ENCODE measurements around the gene MMP8.

DNA sequence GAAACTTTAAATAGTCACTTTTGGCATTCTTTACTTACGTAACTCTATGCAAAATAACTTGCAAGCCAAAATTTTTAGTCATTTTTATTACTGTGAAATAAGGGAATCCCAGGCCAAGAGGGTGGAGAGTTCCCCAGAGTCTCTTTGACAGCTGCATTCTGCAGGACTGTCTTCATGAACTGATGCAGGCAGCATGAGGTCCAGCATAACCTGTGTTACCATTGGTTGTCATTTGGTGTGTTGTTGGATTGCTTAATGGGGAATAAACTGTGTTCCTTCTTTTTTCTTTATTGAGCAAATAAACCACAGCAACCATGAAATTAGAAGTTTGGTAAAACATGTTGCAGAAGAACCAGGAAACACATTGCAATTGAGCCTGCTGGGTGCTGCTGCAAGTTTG is 43.8 kb downstream of the MMP8 start:
- TF ChIP-seq EZH2 (IDR thresholded peaks at IDR 0.05; ENCODE audit: borderline replicate concordance, insufficient read depth, low read length, poor library complexity, severe bottlenecking) (no peak), POLR2AphosphoS5 (IDR thresholded peaks at IDR 0.05) (no peak), TAF1 (IDR thresholded peaks at IDR 0.05; ENCODE audit: low read depth) (no peak)
- TF ChIP-seq, protein P1, sequence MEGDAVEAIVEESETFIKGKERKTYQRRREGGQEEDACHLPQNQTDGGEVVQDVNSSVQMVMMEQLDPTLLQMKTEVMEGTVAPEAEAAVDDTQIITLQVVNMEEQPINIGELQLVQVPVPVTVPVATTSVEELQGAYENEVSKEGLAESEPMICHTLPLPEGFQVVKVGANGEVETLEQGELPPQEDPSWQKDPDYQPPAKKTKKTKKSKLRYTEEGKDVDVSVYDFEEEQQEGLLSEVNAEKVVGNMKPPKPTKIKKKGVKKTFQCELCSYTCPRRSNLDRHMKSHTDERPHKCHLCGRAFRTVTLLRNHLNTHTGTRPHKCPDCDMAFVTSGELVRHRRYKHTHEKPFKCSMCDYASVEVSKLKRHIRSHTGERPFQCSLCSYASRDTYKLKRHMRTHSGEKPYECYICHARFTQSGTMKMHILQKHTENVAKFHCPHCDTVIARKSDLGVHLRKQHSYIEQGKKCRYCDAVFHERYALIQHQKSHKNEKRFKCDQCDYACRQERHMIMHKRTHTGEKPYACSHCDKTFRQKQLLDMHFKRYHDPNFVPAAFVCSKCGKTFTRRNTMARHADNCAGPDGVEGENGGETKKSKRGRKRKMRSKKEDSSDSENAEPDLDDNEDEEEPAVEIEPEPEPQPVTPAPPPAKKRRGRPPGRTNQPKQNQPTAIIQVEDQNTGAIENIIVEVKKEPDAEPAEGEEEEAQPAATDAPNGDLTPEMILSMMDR (IDR thresholded peaks at IDR 0.05; ENCODE audit: poor library complexity, severe bottlenecking) = no peak
